SU-DHL-6 (cell line): ENCODE measurements around the gene KCTD1.

Source experiments
- H2AFZ ChIP-seq: fragments of 200-600 bp; sonication (generic); 2 replicates; pipeline ENCODE4 v1.6.1; 2014; ENCODE audit warnings: low read depth, mild to moderate bottlenecking, moderate library complexity, mixed read lengths, antibody characterized with exemption, low read length; ENCODE audit not compliant: severe bottlenecking
- H3F3A ChIP-seq: fragments of 200-600 bp; shearing (Covaris generic); 2 replicates; pipeline ENCODE4 v1.6.0; 2016; ENCODE audit warnings: antibody characterized with exemption, mild to moderate bottlenecking; ENCODE audit not compliant: insufficient read depth
- H3K27ac ChIP-seq: fragments of 200-600 bp; sonication (generic); 2 replicates; pipeline ENCODE4 v1.5.1; 2016; ENCODE audit warnings: low read depth, mild to moderate bottlenecking, low read length, moderate library complexity, mixed read lengths
- H3K27me3 ChIP-seq: fragments of 200-600 bp; sonication (generic), shearing (Covaris generic); 2 replicates; pipeline ENCODE4 v1.6.0; 2014; ENCODE audit warnings: mild to moderate bottlenecking, low read length
- H3K36me3 ChIP-seq: fragments of 200-600 bp; sonication (generic); 2 replicates; pipeline ENCODE4 v1.6.1; 2014; ENCODE audit warnings: mild to moderate bottlenecking, low read length, mixed read lengths
- H3K4me2 ChIP-seq: fragments of 300-600, 200-600 bp; shearing (Covaris generic), sonication (generic); 2 replicates; pipeline ENCODE4 v1.6.0; 2014; ENCODE audit warnings: low read length, low read depth, mild to moderate bottlenecking; ENCODE audit not compliant: poor library complexity, severe bottlenecking
- H3K4me3 ChIP-seq: fragments of 200-600 bp; sonication (generic); 2 replicates; pipeline ENCODE4 v1.5.1; 2014; ENCODE audit warnings: antibody characterized with exemption, low read length, mild to moderate bottlenecking, mixed read lengths; ENCODE audit not compliant: insufficient read depth, poor library complexity, severe bottlenecking
- H3K79me2 ChIP-seq: fragments of 200-600 bp; sonication (generic); 2 replicates; pipeline ENCODE4 v1.6.1; 2014; ENCODE audit warnings: mild to moderate bottlenecking, low read length, moderate library complexity; ENCODE audit not compliant: insufficient read depth
- H3K9ac ChIP-seq: fragments of 200-600 bp; sonication (generic); 2 replicates; pipeline ENCODE4 v1.7.0; 2014; ENCODE audit warnings: mild to moderate bottlenecking, low read length
- H3K9me2 ChIP-seq: fragments of 200-600 bp; sonication (generic); replicated peaks from 2 replicates; pipeline ENCODE4 v1.6.1; 2014; ENCODE audit warnings: low read length; ENCODE audit not compliant: insufficient read depth
- H3K9me3 ChIP-seq: fragments of 200-600 bp; sonication (generic); 2 replicates; pipeline ENCODE4 v1.6.1; 2014; ENCODE audit warnings: low read length, mixed read lengths; ENCODE audit not compliant: insufficient read depth
- H4K20me1 ChIP-seq: fragments of 200-600 bp; sonication (generic); 2 replicates; pipeline ENCODE4 v1.6.1; 2014; ENCODE audit warnings: low read depth, mild to moderate bottlenecking, antibody characterized with exemption, low read length, moderate library complexity, mixed read lengths
- EZH2phosphoT487 ChIP-seq: fragments of 200-600 bp; sonication (generic), shearing (Covaris generic); conservative IDR thresholded peaks from 2 replicates; pipeline ENCODE4 v1.6.1; 2018; ENCODE audit warnings: mild to moderate bottlenecking, antibody characterized with exemption, low read length, moderate library complexity, mixed read lengths
- TF ChIP-seq, protein P1 (sequence below): fragments of 200-600 bp; sonication (generic); IDR thresholded peaks from one replicate; pipeline ENCODE4 v1.5.1; 2017; ENCODE audit warnings: antibody characterized with exemption, mild to moderate bottlenecking, low read length, moderate library complexity; ENCODE audit not compliant: insufficient read depth, poor library complexity, severe bottlenecking

KCTD1 gene

DNA sequence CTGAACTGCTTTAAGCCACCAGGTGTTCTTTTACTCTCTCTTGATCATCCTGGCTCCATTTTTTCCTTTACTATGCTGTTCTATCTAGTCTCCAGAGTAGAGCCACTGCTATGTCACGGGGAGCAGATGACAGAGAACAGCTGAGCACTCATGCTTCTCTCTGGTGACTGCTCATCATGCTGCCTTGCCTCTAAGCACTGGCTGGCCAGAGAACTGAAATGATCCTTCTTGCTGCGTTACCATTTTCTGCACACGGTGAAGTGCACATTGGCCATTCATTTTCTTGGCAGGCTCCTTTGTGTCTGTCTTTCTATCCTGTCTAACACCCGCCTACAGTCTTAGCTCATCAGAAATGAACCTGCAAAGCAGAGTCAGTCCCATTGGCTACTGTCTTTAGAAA, 86.0 kb downstream of the KCTD1 start:
- Histone ChIP-seq H3K4me2 (no peak overlapping the region), H3K9me2 (no peaks in the 10 kb centered on the region), H3K79me2 (no peaks in the 10 kb centered on the region), H3K27ac (no peak overlapping the region), H3K27me3 (no peaks in the 10 kb centered on the region), H3K9ac (no peak overlapping the region), H2AFZ (no peak overlapping the region), H3K4me3 (no peak overlapping the region), H3K9me3 (no peaks in the 10 kb centered on the region), H4K20me1 (no peaks in the 10 kb centered on the region), H3K36me3 (no peaks in the 10 kb centered on the region), H3F3A (no peaks in the 10 kb centered on the region)
- no peak for TF ChIP-seq EZH2phosphoT487
- TF ChIP-seq, protein P1, sequence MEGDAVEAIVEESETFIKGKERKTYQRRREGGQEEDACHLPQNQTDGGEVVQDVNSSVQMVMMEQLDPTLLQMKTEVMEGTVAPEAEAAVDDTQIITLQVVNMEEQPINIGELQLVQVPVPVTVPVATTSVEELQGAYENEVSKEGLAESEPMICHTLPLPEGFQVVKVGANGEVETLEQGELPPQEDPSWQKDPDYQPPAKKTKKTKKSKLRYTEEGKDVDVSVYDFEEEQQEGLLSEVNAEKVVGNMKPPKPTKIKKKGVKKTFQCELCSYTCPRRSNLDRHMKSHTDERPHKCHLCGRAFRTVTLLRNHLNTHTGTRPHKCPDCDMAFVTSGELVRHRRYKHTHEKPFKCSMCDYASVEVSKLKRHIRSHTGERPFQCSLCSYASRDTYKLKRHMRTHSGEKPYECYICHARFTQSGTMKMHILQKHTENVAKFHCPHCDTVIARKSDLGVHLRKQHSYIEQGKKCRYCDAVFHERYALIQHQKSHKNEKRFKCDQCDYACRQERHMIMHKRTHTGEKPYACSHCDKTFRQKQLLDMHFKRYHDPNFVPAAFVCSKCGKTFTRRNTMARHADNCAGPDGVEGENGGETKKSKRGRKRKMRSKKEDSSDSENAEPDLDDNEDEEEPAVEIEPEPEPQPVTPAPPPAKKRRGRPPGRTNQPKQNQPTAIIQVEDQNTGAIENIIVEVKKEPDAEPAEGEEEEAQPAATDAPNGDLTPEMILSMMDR: no peak

DNA sequence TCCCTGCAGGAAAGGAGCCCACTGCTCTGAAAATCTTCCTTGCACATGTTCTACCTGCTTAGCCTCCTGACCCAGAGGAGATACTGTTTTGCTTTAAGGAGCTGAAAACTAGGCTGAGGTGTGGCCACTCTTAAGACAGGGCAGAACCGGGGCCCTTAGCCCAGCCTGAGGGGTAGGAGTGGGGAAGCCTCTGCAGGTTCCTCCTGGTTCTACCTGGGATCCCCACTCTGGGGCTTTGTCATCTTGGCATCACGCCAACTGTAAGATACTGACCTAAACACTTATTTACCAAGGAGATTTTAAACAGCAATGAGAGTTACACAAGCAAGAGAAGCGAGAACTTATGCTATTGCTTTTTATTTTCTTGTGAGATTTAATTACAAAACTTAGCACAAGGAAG, 86.9 kb downstream of the KCTD1 start:
- H3K79me2 ChIP-seq: no peaks in the 10 kb centered on the region
- TF ChIP-seq, protein P1: no peak
- no peak for TF ChIP-seq EZH2phosphoT487
- no peaks in the 10 kb centered on the region for H3K9me2 ChIP-seq
- H3F3A ChIP-seq: no peaks in the 10 kb centered on the region
- H3K27ac ChIP-seq: no peak overlapping the region
- no peak overlapping the region for H2AFZ ChIP-seq
- no peaks in the 10 kb centered on the region for H3K9me3 ChIP-seq
- no peaks in the 10 kb centered on the region for H4K20me1 ChIP-seq
- no peaks in the 10 kb centered on the region for H3K36me3 ChIP-seq
- H3K9ac ChIP-seq: no peak overlapping the region
- H3K4me3 ChIP-seq: no peak overlapping the region
- H3K4me2 ChIP-seq: no peak overlapping the region
- no peaks in the 10 kb centered on the region for H3K27me3 ChIP-seq

DNA sequence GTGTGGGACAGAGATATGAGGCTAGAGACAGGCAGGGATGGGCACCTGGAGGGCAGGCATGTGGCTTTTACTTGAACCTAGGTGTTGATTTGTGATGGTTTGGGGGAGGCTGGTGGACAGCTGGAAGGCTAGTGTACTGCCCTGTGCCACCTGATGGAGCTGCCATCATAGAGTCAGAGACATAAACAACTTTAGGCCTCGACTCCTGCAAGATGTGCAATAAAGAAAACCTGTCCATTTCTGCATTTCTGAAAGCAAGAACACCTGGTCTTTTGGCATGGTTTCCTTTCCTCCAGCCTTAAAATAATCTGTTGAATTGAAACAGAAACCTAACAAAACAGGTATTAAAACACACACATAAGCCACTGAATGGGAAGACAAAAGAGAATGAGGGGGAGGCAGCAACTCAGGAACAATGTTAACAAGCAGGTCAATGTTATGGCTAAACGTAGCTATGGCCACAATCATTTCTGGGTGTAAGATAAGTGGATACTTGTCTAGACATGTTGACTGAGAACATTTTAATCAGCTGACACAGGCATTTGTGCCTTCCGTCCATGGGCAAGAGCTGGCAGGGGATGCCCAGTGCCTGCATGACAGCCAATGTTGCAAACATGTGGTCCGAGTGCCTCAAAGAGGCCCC, 87.8 kb downstream of the KCTD1 start:
- no peaks in the 10 kb centered on the region for H3K36me3 ChIP-seq
- H2AFZ ChIP-seq: no peak overlapping the region
- H3K9me2 ChIP-seq: no peaks in the 10 kb centered on the region
- no peak overlapping the region for H3K4me3 ChIP-seq
- TF ChIP-seq EZH2phosphoT487: no peak
- TF ChIP-seq, protein P1: no peak
- no peaks in the 10 kb centered on the region for H3K9me3 ChIP-seq
- no peaks in the 10 kb centered on the region for H3K79me2 ChIP-seq
- H3K27me3 ChIP-seq: no peaks in the 10 kb centered on the region
- H3K9ac ChIP-seq: no peak overlapping the region
- H4K20me1 ChIP-seq: no peaks in the 10 kb centered on the region
- no peaks in the 10 kb centered on the region for H3F3A ChIP-seq
- no peak overlapping the region for H3K27ac ChIP-seq
- H3K4me2 ChIP-seq: no peak overlapping the region
